Kidney (tissue), 22 donors: Measurements from ENCODE around the gene ZNF33B. TPM values are rescaled to one million over a fixed set of nuclear protein-coding genes. Genes with fewer than 3 reads are reported as not detected.
"Not testable (repeated sequence)": the region's sequence is repeated elsewhere in the genome, so short reads cannot be mapped to it uniquely, and the experiment has no call there.

ENCODE experiments used
- DNase-seq, 5 donors: peaks; one replicate each; pipeline ENCODE4 v3.0.0-alpha.2; 2013 to 2020
- FAIRE-seq: peaks from 2 replicates; lab custom pipeline; 2012; peaks lifted over from hg19 to GRCh38; lab: Jason Lieb, UNC
- H3K27ac ChIP-seq, 2 donors: one replicate each; pipeline ENCODE4 v1.7.0; 2013; ENCODE audit warnings: low read depth in 2 of 2, low read length in 2 of 2, inconsistent platforms in 1 of 2
- H3K27me3 ChIP-seq: one replicate; pipeline ENCODE4 v1.7.1; 2013; ENCODE audit warnings: low read length, inconsistent platforms; ENCODE audit not compliant: control insufficient read depth, insufficient read depth
- H3K36me3 ChIP-seq, 3 donors: one replicate each; pipeline versions ENCODE4 v1.7.0 to v1.7.1; 2013; ENCODE audit warnings: low read length in 3 of 3, control low read depth in 1 of 3, inconsistent platforms in 1 of 3; ENCODE audit not compliant: insufficient read depth in 3 of 3, control insufficient read depth in 2 of 3
- H3K4me1 ChIP-seq, 3 donors: one replicate each; pipeline versions ENCODE4 v1.7.0 to v1.7.1; 2013; ENCODE audit warnings: low read length in 3 of 3, inconsistent platforms in 1 of 3, low read depth in 1 of 3; ENCODE audit not compliant: control insufficient read depth in 2 of 3, insufficient read depth in 2 of 3
- H3K4me3 ChIP-seq, 3 donors: one replicate each; pipeline versions ENCODE4 v1.7.0 to v1.8.1; 2013; ENCODE audit warnings: low read length in 3 of 3, control low read depth in 1 of 3, inconsistent platforms in 1 of 3
- H3K9ac ChIP-seq, 3 donors: one replicate each; pipeline versions ENCODE4 v1.7.0 to v1.7.1; 2013; ENCODE audit warnings: low read length in 3 of 3, control low read depth in 1 of 3, inconsistent platforms in 1 of 3
- H3K9me3 ChIP-seq, 3 donors: one replicate each; pipeline versions ENCODE4 v1.7.0 to v1.7.1; 2013; ENCODE audit warnings: low read length in 3 of 3, control low read depth in 1 of 3, inconsistent platforms in 1 of 3; ENCODE audit not compliant: control insufficient read depth in 2 of 3, insufficient read depth in 1 of 3
- intact Hi-C: fragments of 100-400 bp; cut with DNase I; formaldehyde crosslinking; loops from one replicate; pipeline ENCODE4 v1.11.1; 2022
- long read RNA-seq, 10 donors: library from polyadenylated mRNA in 1 of 10; unstranded in 1 of 10; transcript quantifications; one replicate each; pipeline ENCODE4 v2.0.0 and lab custom pipeline, GENCODE V29; 2021 to 2026
- polyA plus RNA-seq: library from polyadenylated mRNA; stranded (reverse); fragments of 350-450 nt; fragmentation: Illumina TruSeq; extraction: RNeasy Lipid Tissue Mini Kit (QIAGEN cat#74804); gene quantifications from one replicate; pipeline ENCODE4 v1.2.3, GENCODE V29; 2014; ENCODE audit warnings: low read depth, low replicate concordance; ENCODE audit not compliant: insufficient read depth
- total RNA-seq: library from RNA; stranded (reverse); fragmentation: NEBNext Ultra II Directional; extraction: Animal tissue kit (Norgen Biotek cat#: 25700); gene quantifications from one replicate; pipeline ENCODE4 v1.2.1, GENCODE V29; 2021
- TF ChIP-seq, protein P1 (sequence below): IDR thresholded peaks from 3 replicates; pipeline ENCODE4 v1.5.1; 2012; ENCODE audit warnings: mild to moderate bottlenecking, moderate library complexity, borderline replicate concordance; ENCODE audit not compliant: insufficient read depth; ENCODE audit errors: extremely low read depth
- donor health status: control.
- donor health status: control.
- donor health status: control.
- donor health status: control.
- donor health status: control.
- donor health status: DM: yes; HTN: yes; CAD: no.
- donor health status: Normal renal cell carcinoma (clear cell type).

Gene ZNF33B
- total RNA-seq (47.0 TPM), polyA plus RNA-seq (15.5 TPM)
- long read RNA-seq, donor 1: 0 reads
- long read RNA-seq, donor 2, full-length matches to known transcripts: 3 of 3 reads
- long read RNA-seq, donor 2, partial matches to known transcripts: 0 of 3 reads
- long read RNA-seq, donor 2, other reads (novel, unspliced or antisense): 0 of 3 reads
- long read RNA-seq, donor 3, full-length matches to known transcripts: 4 of 10 reads
- long read RNA-seq, donor 3, partial matches to known transcripts: 6 of 10 reads
- long read RNA-seq, donor 3, other reads (novel, unspliced or antisense): 0 of 10 reads
- long read RNA-seq, donor 4, full-length matches to known transcripts: 3 of 3 reads
- long read RNA-seq, donor 4, partial matches to known transcripts: 0 of 3 reads
- long read RNA-seq, donor 4, other reads (novel, unspliced or antisense): 0 of 3 reads
- long read RNA-seq, donor 5: 0 reads
- long read RNA-seq, donor 6: 0 reads
- long read RNA-seq, donor 7, full-length matches to known transcripts: 3 of 40 reads
- long read RNA-seq, donor 7, partial matches to known transcripts: 18 of 40 reads
- long read RNA-seq, donor 7, other reads (novel, unspliced or antisense): 19 of 40 reads
- long read RNA-seq, donor 8, partial matches to known transcripts: 0 of 5 reads
- long read RNA-seq, donor 8, other reads (novel, unspliced or antisense): 5 of 5 reads
- long read RNA-seq, donor 9, full-length matches to known transcripts: 1 of 1 reads
- long read RNA-seq, donor 9, partial matches to known transcripts: 0 of 1 reads
- long read RNA-seq, donor 9, other reads (novel, unspliced or antisense): 0 of 1 reads
- long read RNA-seq, donor 10, full-length matches to known transcripts: 1 of 1 reads
- long read RNA-seq, donor 10, partial matches to known transcripts: 0 of 1 reads
- long read RNA-seq, donor 10, other reads (novel, unspliced or antisense): 0 of 1 reads

DNA sequence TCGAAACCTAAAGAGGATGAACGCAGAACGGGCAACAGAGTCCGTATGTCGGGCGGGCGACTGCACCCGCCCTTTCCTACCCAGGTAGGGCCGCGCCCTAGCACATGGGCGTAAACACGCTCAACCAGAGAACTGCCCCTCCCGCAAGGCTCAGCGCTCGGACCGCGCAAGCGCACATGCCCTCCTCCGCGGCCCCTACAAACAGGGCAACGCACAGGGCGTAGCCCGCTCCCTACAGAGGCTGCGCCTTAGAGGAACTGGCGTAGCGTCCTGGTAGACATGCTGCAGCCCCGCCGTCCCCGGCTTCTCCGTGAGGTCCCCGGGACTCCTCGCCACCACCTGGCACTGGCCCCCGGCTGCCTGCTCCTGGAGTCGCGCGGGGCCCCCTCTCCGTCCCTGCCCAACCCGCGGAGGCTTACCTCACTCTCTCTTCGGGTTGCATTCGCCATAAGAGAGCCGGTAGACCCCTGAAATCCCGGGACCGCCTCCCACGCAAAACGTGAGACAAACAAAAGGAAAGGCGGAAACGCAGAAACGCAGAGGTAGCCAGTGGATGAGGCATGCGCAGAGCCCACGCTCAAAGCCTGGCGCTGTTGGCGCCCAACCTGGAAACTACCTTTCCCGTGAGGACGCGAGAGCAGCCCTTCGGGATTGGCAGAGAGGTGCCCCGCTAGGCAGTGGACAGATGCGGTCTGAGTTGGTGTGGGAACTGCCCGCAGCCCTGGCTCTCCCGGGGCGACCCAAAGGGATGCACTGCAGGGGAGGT lies at the start of gene ZNF33B:
TSS of gene ZNF33B (minus strand) at position 516 of the 766 bp plus-strand sequence. CDS start 1,642 bp downstream, outside the sequence.
- H3K27me3 ChIP-seq: no peaks in the 10 kb centered on the region
- peak within 1 kb of the TSS; percentile 70 to 86 (median 78) for H3K9ac ChIP-seq
- peak within 1 kb of the TSS; percentile 95 to 98 for H3K27ac ChIP-seq
- H3K4me1 ChIP-seq: peaks cover 0 to 6% (median 5%) of the 10 kb centered on the region in 3 donors
- H3K4me3 ChIP-seq: peak within 1 kb of the TSS; percentile 72 to 97 (median 93)
- peak; percentile 94 to 98 (median 98) for DNase-seq
- FAIRE-seq: no peak
- intact Hi-C loops: no loop called here
- no peaks in the 10 kb centered on the region for H3K9me3 ChIP-seq
- TF ChIP-seq, protein P1, sequence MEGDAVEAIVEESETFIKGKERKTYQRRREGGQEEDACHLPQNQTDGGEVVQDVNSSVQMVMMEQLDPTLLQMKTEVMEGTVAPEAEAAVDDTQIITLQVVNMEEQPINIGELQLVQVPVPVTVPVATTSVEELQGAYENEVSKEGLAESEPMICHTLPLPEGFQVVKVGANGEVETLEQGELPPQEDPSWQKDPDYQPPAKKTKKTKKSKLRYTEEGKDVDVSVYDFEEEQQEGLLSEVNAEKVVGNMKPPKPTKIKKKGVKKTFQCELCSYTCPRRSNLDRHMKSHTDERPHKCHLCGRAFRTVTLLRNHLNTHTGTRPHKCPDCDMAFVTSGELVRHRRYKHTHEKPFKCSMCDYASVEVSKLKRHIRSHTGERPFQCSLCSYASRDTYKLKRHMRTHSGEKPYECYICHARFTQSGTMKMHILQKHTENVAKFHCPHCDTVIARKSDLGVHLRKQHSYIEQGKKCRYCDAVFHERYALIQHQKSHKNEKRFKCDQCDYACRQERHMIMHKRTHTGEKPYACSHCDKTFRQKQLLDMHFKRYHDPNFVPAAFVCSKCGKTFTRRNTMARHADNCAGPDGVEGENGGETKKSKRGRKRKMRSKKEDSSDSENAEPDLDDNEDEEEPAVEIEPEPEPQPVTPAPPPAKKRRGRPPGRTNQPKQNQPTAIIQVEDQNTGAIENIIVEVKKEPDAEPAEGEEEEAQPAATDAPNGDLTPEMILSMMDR: no peak
- no peaks in the 10 kb centered on the region for H3K36me3 ChIP-seq

DNA sequence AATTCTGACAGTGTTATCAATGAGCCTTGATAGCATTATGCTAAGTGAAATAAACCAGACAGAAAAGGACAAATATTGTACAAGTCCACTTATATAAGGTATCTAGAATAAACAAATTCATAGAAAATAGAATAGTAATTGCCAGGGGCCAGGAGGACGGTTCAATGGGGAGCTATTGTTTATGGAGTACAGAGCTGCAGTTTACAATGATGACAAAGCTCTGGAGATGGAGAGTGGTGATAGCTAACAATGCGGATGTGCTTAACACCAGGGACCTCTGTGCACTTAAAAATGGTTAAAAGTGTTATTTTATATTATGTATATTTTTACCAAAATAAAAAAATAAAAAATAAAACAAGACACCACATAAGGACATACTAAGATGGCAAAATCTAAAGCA lies 46.1 kb upstream of the ZNF33B start:
- Histone ChIP-seq H3K27me3 (no peaks in the 10 kb centered on the region), H3K4me1 (no peaks in the 10 kb centered on the region), H3K9ac (no peak overlapping the region), H3K27ac (no peak overlapping the region), H3K9me3 (no peaks in the 10 kb centered on the region), H3K4me3 (no peak overlapping the region), H3K36me3 (no peaks in the 10 kb centered on the region)
- intact Hi-C loops: no loop called here
- FAIRE-seq (no peak), DNase-seq (no peak)
- TF ChIP-seq, protein P1: no peak

DNA sequence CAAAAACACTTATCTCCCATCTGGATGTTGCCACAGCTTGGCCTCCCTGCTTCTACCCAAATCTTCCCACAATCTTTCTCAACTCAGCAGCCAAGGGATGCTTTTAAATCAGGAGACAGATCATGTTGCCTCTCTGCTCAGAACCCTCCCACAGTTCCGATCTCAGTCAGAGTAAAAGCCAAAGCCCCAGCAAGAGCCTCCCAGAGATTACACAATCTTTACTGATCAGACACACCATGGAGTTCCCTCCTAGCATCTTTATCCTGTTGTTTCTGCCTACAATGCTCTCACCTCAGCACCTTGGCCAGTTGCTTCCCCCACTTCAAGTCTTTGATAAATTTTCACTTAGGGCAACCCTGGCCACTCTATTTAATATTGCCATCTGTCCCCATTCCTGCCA lies 41.9 kb upstream of the ZNF33B start:
- no peaks in the 10 kb centered on the region for H3K9me3 ChIP-seq
- H3K4me3 ChIP-seq: no peak overlapping the region
- FAIRE-seq (no peak), DNase-seq (no peak)
- no peak overlapping the region for H3K9ac ChIP-seq
- intact Hi-C loops: no loop called here
- no peaks in the 10 kb centered on the region for H3K4me1 ChIP-seq
- no peaks in the 10 kb centered on the region for H3K27me3 ChIP-seq
- H3K27ac ChIP-seq: no peak overlapping the region
- H3K36me3 ChIP-seq: no peaks in the 10 kb centered on the region
- TF ChIP-seq, protein P1: no peak

DNA sequence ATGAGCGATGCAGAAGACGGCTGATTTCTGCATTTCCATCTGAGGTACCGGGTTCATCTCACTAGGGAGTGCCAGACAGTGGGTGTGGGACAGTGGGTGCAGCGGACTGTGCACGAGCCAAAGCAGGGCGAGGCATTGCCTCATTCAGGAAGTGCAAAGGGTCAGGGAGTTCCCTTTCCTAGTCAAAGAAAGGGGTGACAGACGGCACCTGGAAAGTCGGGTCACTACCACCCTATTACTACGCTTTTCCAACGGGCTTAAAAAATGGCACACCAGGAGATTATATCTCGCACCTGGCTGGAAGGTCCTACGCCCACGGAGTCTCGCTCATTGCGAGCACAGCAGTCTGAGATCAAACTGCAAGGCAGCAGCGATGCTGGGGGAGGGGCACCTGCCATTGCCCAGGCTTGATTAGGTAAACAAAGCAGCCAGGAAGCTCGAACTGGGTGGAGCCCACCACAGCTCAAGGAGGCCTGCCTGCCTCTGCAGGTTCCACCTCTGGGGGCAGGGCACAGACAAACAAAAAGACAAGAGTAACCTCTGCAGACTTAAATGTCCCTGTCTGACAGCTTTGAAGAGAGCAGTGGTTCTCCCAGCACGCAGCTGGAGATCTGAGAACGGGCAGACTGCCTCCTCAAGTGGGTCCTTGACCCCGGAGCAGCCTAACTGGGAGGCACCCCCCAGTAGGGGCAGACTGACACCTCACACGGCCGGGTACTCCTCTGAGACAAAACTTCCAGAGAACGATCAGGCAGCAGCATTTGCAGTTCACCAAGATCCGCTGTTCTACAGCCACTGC lies 27.0 kb upstream of the ZNF33B start:
- H3K27ac ChIP-seq, H3K27me3 ChIP-seq, H3K4me1 ChIP-seq, H3K9me3 ChIP-seq, FAIRE-seq, H3K4me3 ChIP-seq, H3K36me3 ChIP-seq, DNase-seq, H3K9ac ChIP-seq, intact Hi-C loops: not testable (repeated sequence)
